Smooth muscle cell (in vitro differentiated cells): ENCODE measurements around the gene ABCD2. TPM values are rescaled to one million over a fixed set of nuclear protein-coding genes. Genes with fewer than 3 reads are reported as not detected.

Experiments used
- DNase-seq: peaks from one replicate; lab custom pipeline; 2025; ENCODE audit not compliant: unreplicated experiment; lab: John Stamatoyannopoulos, UW
- H2AFZ ChIP-seq: fragments of 200-600 bp; sonication (generic); 2 replicates; pipeline ENCODE4 v1.6.0; 2016; ENCODE audit warnings: antibody characterized with exemption, low read depth, mild to moderate bottlenecking
- H3F3A ChIP-seq: fragments of 200-600 bp; sonication (generic); 2 replicates; pipeline ENCODE4 v1.6.0; 2017; ENCODE audit warnings: antibody characterized with exemption, low read depth
- H3K27ac ChIP-seq: fragments of 200-600 bp; sonication (generic); 2 replicates; pipeline ENCODE4 v1.5.1; 2016; ENCODE audit warnings: low read depth, mild to moderate bottlenecking
- H3K27me3 ChIP-seq: fragments of 200-600 bp; sonication (generic); 2 replicates; pipeline ENCODE4 v1.6.1; 2016; ENCODE audit warnings: low read depth, mild to moderate bottlenecking
- H3K36me3 ChIP-seq: fragments of 200-600 bp; sonication (generic); 2 replicates; pipeline ENCODE4 v1.5.1; 2016; ENCODE audit warnings: low read depth
- H3K4me1 ChIP-seq: fragments of 200-600 bp; sonication (generic); 2 replicates; pipeline ENCODE4 v1.5.1; 2016; ENCODE audit warnings: low read depth
- H3K4me2 ChIP-seq: fragments of 200-600 bp; sonication (generic); 2 replicates; pipeline ENCODE4 v1.6.0; 2016; ENCODE audit warnings: mild to moderate bottlenecking
- H3K4me3 ChIP-seq: fragments of 200-600 bp; sonication (generic); 2 replicates; pipeline ENCODE4 v1.5.1; 2016; ENCODE audit warnings: mild to moderate bottlenecking
- H3K79me2 ChIP-seq: fragments of 200-600 bp; sonication (generic); 2 replicates; pipeline ENCODE4 v1.6.0; 2016; ENCODE audit warnings: low read depth, mild to moderate bottlenecking
- H3K9ac ChIP-seq: fragments of 200-600 bp; sonication (generic); 2 replicates; pipeline ENCODE4 v1.6.0; 2016; ENCODE audit warnings: low read depth
- H3K9me3 ChIP-seq: fragments of 200-600 bp; sonication (generic); replicated peaks from 2 replicates; pipeline ENCODE4 v1.5.1; 2016; ENCODE audit warnings: low read depth
- H4K20me1 ChIP-seq: fragments of 200-600 bp; sonication (generic); 2 replicates; pipeline ENCODE4 v1.6.0; 2016; ENCODE audit warnings: low read depth
- WGBS: methylation state at CpG from one replicate; pipeline ENCODE4 v1.1.7; 2016; ENCODE audit warnings: low lambda C conversion rate; 5-methylcytosine and 5-hydroxymethylcytosine counted together
- polyA plus RNA-seq: library from polyadenylated mRNA; unstranded; fragments of >200 nt; fragmentation: Nextera tagmentation; extraction: Ambion mirVana; gene quantifications from 2 replicates; pipeline ENCODE4 v1.2.1, GENCODE V29; 2016
- total RNA-seq: library from RNA; depleted of rRNA; stranded (reverse); fragments of >200 nt; gene quantifications from 2 replicates; pipeline ENCODE4 v1.2.3, GENCODE V29; 2014
- TF ChIP-seq, protein P1 (sequence below): fragments of 200-600 bp; sonication (generic); IDR thresholded peaks from 2 replicates; pipeline ENCODE4 v1.5.1; 2017; ENCODE audit warnings: borderline replicate concordance, mild to moderate bottlenecking, antibody characterized with exemption; ENCODE audit not compliant: insufficient read depth, poor library complexity, severe bottlenecking

The ABCD2 gene
- total and polyA plus RNA-seq, 2 experiments from 2014 or later, result 0.04 TPM; not detected in 1

DNA sequence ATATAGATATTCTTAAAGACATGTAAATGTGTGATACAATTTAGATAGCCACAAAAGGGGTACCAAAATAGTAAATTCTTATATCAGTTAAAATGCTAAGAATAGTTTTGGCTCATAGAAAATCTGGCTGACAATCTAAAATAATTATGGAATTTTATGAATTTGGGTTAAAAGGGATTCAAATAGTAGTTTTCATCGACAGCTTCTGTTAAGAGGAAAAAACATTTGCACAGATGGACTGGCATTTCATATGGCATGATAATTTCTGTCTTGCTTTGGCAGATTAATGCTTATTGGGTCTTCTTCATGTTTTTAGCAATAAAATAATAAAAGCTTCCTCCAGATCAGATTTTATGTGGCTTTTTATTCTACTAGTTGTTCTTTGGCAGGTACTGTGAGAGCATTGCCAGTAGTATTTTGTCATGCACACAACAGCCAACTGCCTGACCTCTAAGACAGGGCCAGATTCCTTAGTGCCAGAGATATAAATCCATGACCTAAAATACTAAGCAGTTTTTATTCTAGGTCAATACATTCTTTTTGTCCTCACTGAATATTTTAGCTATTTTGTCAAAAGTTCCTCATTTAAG is 9.1 kb downstream of the ABCD2 start:
- WGBS, result 93% methylated on average over 1 of the region's 1 CpG
- TF ChIP-seq, protein P1, sequence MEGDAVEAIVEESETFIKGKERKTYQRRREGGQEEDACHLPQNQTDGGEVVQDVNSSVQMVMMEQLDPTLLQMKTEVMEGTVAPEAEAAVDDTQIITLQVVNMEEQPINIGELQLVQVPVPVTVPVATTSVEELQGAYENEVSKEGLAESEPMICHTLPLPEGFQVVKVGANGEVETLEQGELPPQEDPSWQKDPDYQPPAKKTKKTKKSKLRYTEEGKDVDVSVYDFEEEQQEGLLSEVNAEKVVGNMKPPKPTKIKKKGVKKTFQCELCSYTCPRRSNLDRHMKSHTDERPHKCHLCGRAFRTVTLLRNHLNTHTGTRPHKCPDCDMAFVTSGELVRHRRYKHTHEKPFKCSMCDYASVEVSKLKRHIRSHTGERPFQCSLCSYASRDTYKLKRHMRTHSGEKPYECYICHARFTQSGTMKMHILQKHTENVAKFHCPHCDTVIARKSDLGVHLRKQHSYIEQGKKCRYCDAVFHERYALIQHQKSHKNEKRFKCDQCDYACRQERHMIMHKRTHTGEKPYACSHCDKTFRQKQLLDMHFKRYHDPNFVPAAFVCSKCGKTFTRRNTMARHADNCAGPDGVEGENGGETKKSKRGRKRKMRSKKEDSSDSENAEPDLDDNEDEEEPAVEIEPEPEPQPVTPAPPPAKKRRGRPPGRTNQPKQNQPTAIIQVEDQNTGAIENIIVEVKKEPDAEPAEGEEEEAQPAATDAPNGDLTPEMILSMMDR, result no peak
- H3K4me1 ChIP-seq, result peaks cover 5% of the 10 kb centered on the region
- no peak overlapping the region for H3K27ac ChIP-seq
- no peak for DNase-seq
- no peak overlapping the region for H3K4me2 ChIP-seq
- H3K9ac ChIP-seq, result no peak overlapping the region
- no peaks in the 10 kb centered on the region for H3K9me3 ChIP-seq
- H4K20me1 ChIP-seq, result no peaks in the 10 kb centered on the region
- no peak overlapping the region for H3K4me3 ChIP-seq
- H2AFZ ChIP-seq, result no peak overlapping the region
- no peaks in the 10 kb centered on the region for H3K36me3 ChIP-seq
- no peaks in the 10 kb centered on the region for H3F3A ChIP-seq
- H3K27me3 ChIP-seq, result no peaks in the 10 kb centered on the region
- H3K79me2 ChIP-seq, result no peaks in the 10 kb centered on the region

DNA sequence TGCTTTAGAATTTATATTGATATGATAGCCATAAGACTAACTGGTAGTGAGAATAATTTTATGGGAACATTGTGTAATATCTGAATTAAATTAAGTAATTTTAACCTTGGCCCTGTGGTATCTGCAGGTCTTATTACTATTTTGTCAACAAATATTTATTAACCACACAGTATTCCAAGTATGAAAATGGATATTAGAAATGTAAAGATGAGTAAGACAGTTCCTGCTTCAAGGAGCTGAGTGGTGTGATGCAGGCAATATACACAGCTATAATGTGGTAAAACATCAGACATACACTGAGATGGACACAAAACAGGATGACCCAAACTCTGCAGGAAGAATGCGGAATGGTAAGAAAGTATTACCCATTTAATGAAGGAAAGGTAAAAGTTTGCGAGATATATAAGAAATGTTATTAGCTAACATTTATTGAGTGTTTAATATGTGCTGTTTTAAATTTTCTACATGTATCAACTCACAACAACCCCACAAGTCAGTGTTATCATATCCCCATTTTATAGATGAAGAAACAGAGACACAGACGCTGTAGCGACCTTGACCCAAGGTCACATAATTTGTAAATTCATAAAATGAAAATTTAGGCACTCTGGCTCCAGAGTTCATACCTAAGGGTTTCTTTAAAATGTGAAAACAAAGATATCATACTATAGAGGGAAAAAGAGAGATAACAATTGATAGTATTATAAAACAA is 12.7 kb downstream of the ABCD2 start:
- Histone ChIP-seq H3K4me2 (no peak overlapping the region), H3F3A (no peaks in the 10 kb centered on the region)

DNA sequence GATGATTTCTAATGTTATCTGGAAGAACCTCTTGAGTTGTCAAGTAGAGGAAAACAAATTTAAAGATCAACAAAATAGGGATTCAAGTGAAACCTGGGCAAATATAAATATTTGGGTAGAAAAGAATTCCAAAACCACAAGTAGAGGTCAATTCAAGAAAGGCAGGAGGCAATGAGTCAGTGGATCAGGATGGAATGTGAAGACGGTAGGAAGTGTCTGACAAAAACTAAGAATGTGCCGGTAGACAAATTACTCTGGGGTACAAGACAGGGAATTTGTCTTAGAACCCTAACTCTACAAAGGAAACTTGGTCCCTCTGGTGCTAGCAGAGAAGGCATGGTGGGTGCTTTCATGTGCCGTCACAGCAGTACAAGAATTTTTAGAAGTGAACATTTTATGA is 13.6 kb downstream of the ABCD2 start:
- Histone ChIP-seq H3K79me2 (no peaks in the 10 kb centered on the region), H3K27ac (no peak overlapping the region), H3K4me1 (peaks cover 9% of the 10 kb centered on the region), H3K4me3 (no peak overlapping the region), H3K27me3 (no peaks in the 10 kb centered on the region), H3K36me3 (no peaks in the 10 kb centered on the region), H3K4me2 (peak overlapping the region; percentile 43), H3K9ac (no peak overlapping the region), H3K9me3 (no peaks in the 10 kb centered on the region), H4K20me1 (no peaks in the 10 kb centered on the region), H3F3A (no peaks in the 10 kb centered on the region), H2AFZ (no peak overlapping the region)
- TF ChIP-seq, protein P1, result no peak
- 38% methylated on average over 3 of the region's 3 CpGs for WGBS
- no peak for DNase-seq

More for the DNA sequence above, 12.7 kb downstream of the ABCD2 start:
- Histone ChIP-seq H3K4me1 (peaks cover 9% of the 10 kb centered on the region), H3K36me3 (no peaks in the 10 kb centered on the region), H3K79me2 (no peaks in the 10 kb centered on the region), H2AFZ (no peak overlapping the region), H4K20me1 (no peaks in the 10 kb centered on the region), H3K9me3 (no peaks in the 10 kb centered on the region), H3K27ac (no peak overlapping the region), H3K27me3 (no peaks in the 10 kb centered on the region), H3K4me3 (no peak overlapping the region), H3K9ac (no peak overlapping the region)
- 93% methylated on average over 4 of the region's 4 CpGs for WGBS
- DNase-seq, result no peak
- TF ChIP-seq, protein P1, result no peak
